HepG2 (cell line): ENCODE measurements around the gene EXOC3L4. TPM values are rescaled to one million over a fixed set of nuclear protein-coding genes. Genes with fewer than 3 reads are reported as not detected.

Experiments used
- GLI4 ChIP-seq: sonication (generic); formaldehyde crosslinking; IDR thresholded peaks from 2 replicates; pipeline ENCODE4 v1.5.1; 2020; ENCODE audit warnings: missing genetic modification reagents, mild to moderate bottlenecking, moderate library complexity, borderline replicate concordance
- KMT2B ChIP-seq: IDR thresholded peaks from 2 replicates; pipeline ENCODE4 v1.6.1; 2016; ENCODE audit warnings: missing genetic modification reagents, missing compliant biosample characterization
- MYC ChIP-seq: sonication (generic); formaldehyde crosslinking; IDR thresholded peaks from 2 replicates; pipeline ENCODE4 v1.9.0; 2021; ENCODE audit warnings: missing genetic modification reagents, borderline replicate concordance
- PLSCR1 ChIP-seq: sonication (generic); formaldehyde crosslinking; IDR thresholded peaks from 2 replicates; pipeline ENCODE4 v1.5.0; 2020; ENCODE audit warnings: missing genetic modification reagents, mild to moderate bottlenecking, borderline replicate concordance
- POGZ ChIP-seq: sonication (generic); formaldehyde crosslinking; IDR thresholded peaks from 2 replicates; pipeline ENCODE4 v1.4.0; 2020; ENCODE audit warnings: mild to moderate bottlenecking, missing genetic modification reagents
- ZBTB14 ChIP-seq: sonication (generic); formaldehyde crosslinking; IDR thresholded peaks from 2 replicates; pipeline ENCODE4 v1.4.0; 2020; ENCODE audit warnings: missing genetic modification reagents
- ZKSCAN8 ChIP-seq: IDR thresholded peaks from 2 replicates; pipeline ENCODE4 v1.6.1; 2016; ENCODE audit warnings: borderline replicate concordance, missing genetic modification reagents, missing compliant biosample characterization
- ZNF180 ChIP-seq: sonication (generic); formaldehyde crosslinking; IDR thresholded peaks from 2 replicates; pipeline ENCODE4 v1.4.0; 2020; ENCODE audit warnings: low read depth, missing genetic modification reagents, borderline replicate concordance
- ZNF557 ChIP-seq: sonication (generic); formaldehyde crosslinking; IDR thresholded peaks from 2 replicates; pipeline ENCODE4 v1.4.0; 2020; ENCODE audit warnings: missing genetic modification reagents
- ZNF687 ChIP-seq: sonication (generic); formaldehyde crosslinking; IDR thresholded peaks from 2 replicates; pipeline ENCODE4 v1.5.1; 2020; ENCODE audit warnings: mild to moderate bottlenecking, missing genetic modification reagents, moderate library complexity
- ZSCAN9 ChIP-seq: IDR thresholded peaks from 2 replicates; pipeline ENCODE4 v1.6.1; 2016; ENCODE audit warnings: borderline replicate concordance
- polyA plus RNA-seq, 8 experiments: library from polyadenylated mRNA; depleted of rRNA in 3 of 8; stranded (reverse) in 7 of 8; unstranded in 1 of 8; fragments of >200 nt; fragmentation: Illumina TruSeq in 4 of 8; extraction: Trizol in 4 of 8; gene quantifications; 2 replicates each; pipeline versions ENCODE4 v1.2.1 to v1.2.3, GENCODE V29; 2011 to 2016; ENCODE audit warnings: low read depth in 4 of 8, missing spikeins in 1 of 8, mixed read lengths in 1 of 8; ENCODE audit not compliant: insufficient read depth in 1 of 8
- total RNA-seq, 5 experiments: library from RNA; depleted of rRNA; stranded (reverse); fragments of >200 nt; fragmentation: Illumina TruSeq; extraction: Trizol; gene quantifications; 2 replicates each; pipeline ENCODE4 v1.2.3, GENCODE V29; 2016; ENCODE audit warnings: low read depth in 1 of 5
- TF ChIP-seq, protein P1 (sequence below): sonication (generic); formaldehyde crosslinking; IDR thresholded peaks from 2 replicates; pipeline ENCODE4 v1.9.0; 2022; ENCODE audit warnings: missing genetic modification reagents, mild to moderate bottlenecking, borderline replicate concordance
- TF ChIP-seq, protein P2 (sequence below): IDR thresholded peaks from 2 replicates; pipeline ENCODE4 v1.6.1; 2012; ENCODE audit warnings: inconsistent platforms
- TF ChIP-seq, protein P3 (sequence below): sonication (generic); formaldehyde crosslinking; conservative IDR thresholded peaks from 2 replicates; pipeline ENCODE4 v1.4.0; 2020; ENCODE audit warnings: missing genetic modification reagents

EXOC3L4 gene
- total and polyA plus RNA-seq, 2 of the 13 experiments (the other 11 are each of a cell fraction or from before 2014, with no cell fraction given): 11.8 to 27.0 TPM

DNA sequence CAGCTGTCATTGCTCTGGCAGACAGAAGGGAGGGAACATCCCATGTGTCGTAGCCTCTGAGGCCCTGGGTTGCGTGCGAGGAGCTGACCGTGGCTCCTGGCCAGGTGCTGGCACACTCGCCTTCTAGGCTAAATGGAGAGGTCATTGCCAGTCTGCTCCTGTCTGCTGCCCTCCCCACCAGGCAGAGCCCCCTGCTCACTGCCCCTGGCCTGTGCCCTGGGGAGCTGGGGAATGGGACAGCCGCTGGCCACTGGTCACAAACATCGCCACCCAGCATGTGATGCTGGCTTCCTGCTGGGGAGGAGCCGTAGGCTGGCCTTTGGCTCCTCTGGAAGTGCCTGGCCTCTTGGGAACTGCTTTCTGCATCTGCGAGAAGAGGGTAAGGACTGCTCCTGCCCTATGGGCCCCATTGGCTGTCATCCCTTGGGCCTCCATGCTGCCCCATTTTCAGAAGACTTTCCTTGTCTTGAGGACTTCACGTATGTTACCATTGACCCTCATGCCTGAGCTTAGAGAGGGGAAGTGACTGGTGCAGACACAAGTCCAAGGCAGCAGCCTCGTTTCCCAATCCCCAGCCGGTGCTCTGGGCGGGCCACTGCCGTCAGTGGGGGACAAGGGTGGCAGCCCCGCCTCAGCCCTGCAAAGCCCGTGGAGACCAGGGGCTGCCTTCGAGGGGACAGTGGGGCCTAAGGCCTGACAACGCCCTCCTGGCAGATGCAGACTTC lies 26.8 kb downstream of the EXOC3L4 start (continued):
- TF ChIP-seq, protein P1, sequence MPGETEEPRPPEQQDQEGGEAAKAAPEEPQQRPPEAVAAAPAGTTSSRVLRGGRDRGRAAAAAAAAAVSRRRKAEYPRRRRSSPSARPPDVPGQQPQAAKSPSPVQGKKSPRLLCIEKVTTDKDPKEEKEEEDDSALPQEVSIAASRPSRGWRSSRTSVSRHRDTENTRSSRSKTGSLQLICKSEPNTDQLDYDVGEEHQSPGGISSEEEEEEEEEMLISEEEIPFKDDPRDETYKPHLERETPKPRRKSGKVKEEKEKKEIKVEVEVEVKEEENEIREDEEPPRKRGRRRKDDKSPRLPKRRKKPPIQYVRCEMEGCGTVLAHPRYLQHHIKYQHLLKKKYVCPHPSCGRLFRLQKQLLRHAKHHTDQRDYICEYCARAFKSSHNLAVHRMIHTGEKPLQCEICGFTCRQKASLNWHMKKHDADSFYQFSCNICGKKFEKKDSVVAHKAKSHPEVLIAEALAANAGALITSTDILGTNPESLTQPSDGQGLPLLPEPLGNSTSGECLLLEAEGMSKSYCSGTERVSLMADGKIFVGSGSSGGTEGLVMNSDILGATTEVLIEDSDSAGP: peak; percentile 32; the same call in 1 of the 2 replicates
- TF ChIP-seq MYC (CRISPR knock-in tag) (no peak; the same call in 1 of the 2 replicates), ZKSCAN8 (CRISPR knock-in tag) (no peak), GLI4 (CRISPR knock-in tag) (no peak), PLSCR1 (CRISPR knock-in tag) (no peak), ZNF687 (peak; percentile 74), ZNF557 (CRISPR knock-in tag) (no peak), ZBTB14 (CRISPR knock-in tag) (no peak), KMT2B (CRISPR knock-in tag) (no peak), ZSCAN9 (CRISPR knock-in tag) (no peak), POGZ (CRISPR knock-in tag) (no peak), ZNF180 (CRISPR knock-in tag) (no peak)
- TF ChIP-seq, protein P2, sequence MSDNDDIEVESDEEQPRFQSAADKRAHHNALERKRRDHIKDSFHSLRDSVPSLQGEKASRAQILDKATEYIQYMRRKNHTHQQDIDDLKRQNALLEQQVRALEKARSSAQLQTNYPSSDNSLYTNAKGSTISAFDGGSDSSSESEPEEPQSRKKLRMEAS: peak; percentile 30; the same call in 1 of the 2 replicates
- TF ChIP-seq, protein P3, sequence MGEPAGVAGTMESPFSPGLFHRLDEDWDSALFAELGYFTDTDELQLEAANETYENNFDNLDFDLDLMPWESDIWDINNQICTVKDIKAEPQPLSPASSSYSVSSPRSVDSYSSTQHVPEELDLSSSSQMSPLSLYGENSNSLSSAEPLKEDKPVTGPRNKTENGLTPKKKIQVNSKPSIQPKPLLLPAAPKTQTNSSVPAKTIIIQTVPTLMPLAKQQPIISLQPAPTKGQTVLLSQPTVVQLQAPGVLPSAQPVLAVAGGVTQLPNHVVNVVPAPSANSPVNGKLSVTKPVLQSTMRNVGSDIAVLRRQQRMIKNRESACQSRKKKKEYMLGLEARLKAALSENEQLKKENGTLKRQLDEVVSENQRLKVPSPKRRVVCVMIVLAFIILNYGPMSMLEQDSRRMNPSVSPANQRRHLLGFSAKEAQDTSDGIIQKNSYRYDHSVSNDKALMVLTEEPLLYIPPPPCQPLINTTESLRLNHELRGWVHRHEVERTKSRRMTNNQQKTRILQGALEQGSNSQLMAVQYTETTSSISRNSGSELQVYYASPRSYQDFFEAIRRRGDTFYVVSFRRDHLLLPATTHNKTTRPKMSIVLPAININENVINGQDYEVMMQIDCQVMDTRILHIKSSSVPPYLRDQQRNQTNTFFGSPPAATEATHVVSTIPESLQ (CRISPR knock-in tag): no peak
